ENCODE measurements around the gene RHNO1.

Gene RHNO1

GRCh38 chr12:2895051-2895451 is 18.0 kb downstream of the RHNO1 start:
- TF ChIP-seq CTCF (IDR thresholded peaks at IDR 0.05): no peak

- TF ChIP-seq CTCF (IDR thresholded peaks at IDR 0.05): no peak
These were observed 18.5 kb downstream of the RHNO1 start for GRCh38 chr12:2895511-2895910.

- no peak for TF ChIP-seq CTCF (IDR thresholded peaks at IDR 0.05)
These were observed 20.4 kb downstream of the RHNO1 start for GRCh38 chr12:2897418-2897817.

- no peak for TF ChIP-seq CTCF (IDR thresholded peaks at IDR 0.05)
These were observed 23.6 kb downstream of the RHNO1 start for GRCh38 chr12:2900642-2901041.

GRCh38 chr12:2902272-2902880 is 25.4 kb downstream of the RHNO1 start:
- TF ChIP-seq CTCF (IDR thresholded peaks at IDR 0.05): no peak

GRCh38 chr12:2904260-2904659 is 27.2 kb downstream of the RHNO1 start:
- TF ChIP-seq CTCF (IDR thresholded peaks at IDR 0.05): no peak

- no peak for TF ChIP-seq CTCF (IDR thresholded peaks at IDR 0.05)
These were observed 35.2 kb downstream of the RHNO1 start for GRCh38 chr12:2912216-2912575.

GRCh38 chr12:2919249-2919648 is 42.2 kb downstream of the RHNO1 start:
- no peak for TF ChIP-seq CTCF (IDR thresholded peaks at IDR 0.05)

Measured in LNCAP (cell line).